NCI-H2081 (cell line): ENCODE data around the gene FTSJ1.
"Not testable (repeated sequence)": the region's sequence is repeated elsewhere in the genome, so short reads cannot be mapped to it uniquely, and the experiment has no call there.

Experiments used
- DNase-seq, 2 experiments: peaks; one replicate each; lab custom pipeline; 2025; lab: John Stamatoyannopoulos, UW

The FTSJ1 gene

GRCh38 chrX:48475774-48476577, at the start of gene FTSJ1:
Gene FTSJ1, plus strand, starts transcription at chrX:48476199. Its CDS starts 1,849 bp downstream, at chrX:48478048.
- DNase-seq, result peak; percentile 81 to 88

- not testable (repeated sequence) for DNase-seq
Observed at GRCh38 chrX:48427027-48427716, 48.8 kb upstream of the FTSJ1 start.

- not testable (repeated sequence) for DNase-seq
Observed at GRCh38 chrX:48429606-48430005, 46.4 kb upstream of the FTSJ1 start.

- not testable (repeated sequence) for DNase-seq
Observed at GRCh38 chrX:48430166-48430565, 45.8 kb upstream of the FTSJ1 start.

- DNase-seq, result not testable (repeated sequence)
Observed at GRCh38 chrX:48433713-48434112, 42.3 kb upstream of the FTSJ1 start.

- not testable (repeated sequence) for DNase-seq
Observed at GRCh38 chrX:48447201-48447600, 28.8 kb upstream of the FTSJ1 start.

- DNase-seq, result no peak
Observed at GRCh38 chrX:48450076-48450475, 25.9 kb upstream of the FTSJ1 start.

- no peak for DNase-seq
Observed at GRCh38 chrX:48451708-48452107, 24.3 kb upstream of the FTSJ1 start.

GRCh38 chrX:48456628-48457331, 19.2 kb upstream of the FTSJ1 start:
- DNase-seq, result no peak

GRCh38 chrX:48458711-48459110, 17.3 kb upstream of the FTSJ1 start:
- DNase-seq, result no peak

- no peak for DNase-seq
Observed at GRCh38 chrX:48459483-48459882, 16.5 kb upstream of the FTSJ1 start.

GRCh38 chrX:48460031-48460430, 16.0 kb upstream of the FTSJ1 start:
- DNase-seq, result no peak

GRCh38 chrX:48460606-48461005, 15.4 kb upstream of the FTSJ1 start:
- DNase-seq, result no peak

GRCh38 chrX:48461830-48462229, 14.2 kb upstream of the FTSJ1 start:
- no peak for DNase-seq

- no peak for DNase-seq
Observed at GRCh38 chrX:48465336-48465933, 10.6 kb upstream of the FTSJ1 start.

GRCh38 chrX:48466696-48467095, 9.3 kb upstream of the FTSJ1 start:
- DNase-seq, result no peak

GRCh38 chrX:48467281-48467761, 8.7 kb upstream of the FTSJ1 start:
- no peak for DNase-seq

GRCh38 chrX:48468247-48468671, 7.7 kb upstream of the FTSJ1 start:
- DNase-seq, result no peak

- no peak for DNase-seq
Observed at GRCh38 chrX:48468693-48469691, 7.0 kb upstream of the FTSJ1 start.

GRCh38 chrX:48470110-48470832, 5.7 kb upstream of the FTSJ1 start, which contains the start of gene SLC38A5:
Gene SLC38A5, minus strand, starts transcription at chrX:48470260. Its CDS starts 2,336 bp downstream, at chrX:48467924.
- DNase-seq, result no peak
